Measurements from ENCODE around the gene ITIH4.

GRCh38 chr3:52822363-52822762 is 8.1 kb downstream of the ITIH4 start:
- TF ChIP-seq CTCF (conservative IDR thresholded peaks at IDR 0.05; ENCODE audit: low read depth, low read length) = no peak
- no peak for TF ChIP-seq EZH2 (IDR thresholded peaks at IDR 0.05; ENCODE audit: borderline replicate concordance, low read depth, low read length, poor library complexity, severe bottlenecking)
